ENCODE measurements around the gene ASF1B.
"Not testable (repeated sequence)": the region's sequence is repeated elsewhere in the genome, so short reads cannot be mapped to it uniquely, and the experiment has no call there.

The ASF1B gene

DNA sequence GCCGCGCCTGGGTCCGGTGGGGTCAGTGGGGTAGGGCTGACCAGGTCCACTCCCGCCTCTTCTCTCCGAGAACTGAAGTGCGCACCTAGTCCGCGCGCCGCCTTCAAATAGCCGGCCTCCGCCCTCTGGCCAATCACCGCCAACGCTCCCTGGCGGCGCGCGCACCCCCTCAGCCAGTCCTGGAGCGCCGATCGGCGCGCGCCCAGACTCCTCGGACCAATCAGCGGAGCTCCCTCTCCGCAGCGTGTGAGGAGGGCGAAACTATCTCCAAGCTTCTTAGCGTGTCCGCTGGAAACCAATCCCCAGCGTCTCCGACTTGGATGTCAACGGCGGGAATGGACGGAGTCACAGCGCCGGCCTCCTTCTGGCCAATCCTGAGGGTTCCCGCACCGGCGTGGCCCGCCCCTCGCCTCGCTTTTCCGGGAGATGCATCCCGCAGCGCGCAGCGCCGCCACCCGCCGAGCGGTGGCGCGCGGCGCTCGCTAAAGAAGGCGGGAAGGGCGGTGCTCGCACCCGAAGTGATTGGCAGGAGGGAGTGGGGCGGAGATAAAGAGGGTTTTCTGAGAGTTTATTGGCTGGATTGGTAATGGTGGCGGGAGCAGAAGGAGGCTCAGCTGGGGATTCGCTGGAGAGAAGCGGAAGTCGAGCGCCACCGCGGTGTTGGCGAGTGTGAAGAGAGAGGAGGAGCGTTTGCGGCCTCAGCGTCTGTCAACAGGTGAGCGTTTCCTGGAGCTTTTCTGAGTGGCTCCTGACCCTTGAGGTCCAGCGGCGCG is at the start of gene ASF1B:
TSS of gene ASF1B (minus strand) at position 81 of the 773 bp plus-strand sequence. CDS start 133 bp downstream, outside the sequence.
- DNase-seq (ENCODE audit: low read depth): peak; percentile 94

DNA sequence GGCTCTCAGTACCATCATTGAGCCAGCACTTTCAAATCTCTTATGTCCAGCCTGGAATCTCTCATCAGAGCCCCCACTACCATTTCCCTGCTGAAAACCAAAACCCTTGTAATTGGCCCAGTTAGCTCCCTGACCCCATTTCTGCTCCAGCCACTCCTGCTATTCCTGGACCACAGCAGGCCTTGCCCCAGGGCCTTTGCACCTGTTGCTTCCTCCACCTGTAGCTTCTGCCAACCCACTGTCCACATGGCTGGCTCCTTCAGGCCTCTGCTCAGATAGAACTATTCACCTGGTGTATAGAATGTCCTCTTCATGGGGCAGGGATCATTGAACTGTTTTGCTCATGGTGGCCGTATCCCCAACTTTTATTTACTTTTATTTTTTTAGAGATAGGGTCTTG is 49.3 kb upstream of the ASF1B start:
- DNase-seq (ENCODE audit: low read depth): not testable (repeated sequence)

DNA sequence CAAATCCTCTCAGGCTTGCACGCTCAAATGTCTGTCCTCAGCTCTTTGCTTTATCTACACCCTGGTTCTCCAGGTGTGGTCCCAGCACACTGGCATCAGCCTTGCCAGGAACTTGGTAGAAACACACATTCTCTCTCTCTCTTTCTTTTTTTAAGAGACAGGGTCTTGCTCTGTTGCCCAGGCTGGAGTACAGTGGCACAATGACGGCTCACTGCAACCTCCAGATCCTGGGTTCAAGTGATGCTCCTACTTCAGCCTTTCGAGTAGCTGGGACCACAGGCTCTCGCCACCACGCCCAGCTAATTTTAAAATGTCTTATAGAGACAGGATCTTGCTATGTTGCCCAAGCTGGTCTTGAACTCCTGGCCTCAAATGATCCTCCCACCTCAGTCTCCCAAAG is 48.8 kb upstream of the ASF1B start:
- DNase-seq (ENCODE audit: low read depth): no peak

GRCh38 chr19:14183741-14184350 is 47.5 kb upstream of the ASF1B start:
- no peak for DNase-seq (ENCODE audit: low read depth)

- no peak for DNase-seq (ENCODE audit: low read depth)
Measured at GRCh38 chr19:14182476-14182875, 46.1 kb upstream of the ASF1B start.

DNA sequence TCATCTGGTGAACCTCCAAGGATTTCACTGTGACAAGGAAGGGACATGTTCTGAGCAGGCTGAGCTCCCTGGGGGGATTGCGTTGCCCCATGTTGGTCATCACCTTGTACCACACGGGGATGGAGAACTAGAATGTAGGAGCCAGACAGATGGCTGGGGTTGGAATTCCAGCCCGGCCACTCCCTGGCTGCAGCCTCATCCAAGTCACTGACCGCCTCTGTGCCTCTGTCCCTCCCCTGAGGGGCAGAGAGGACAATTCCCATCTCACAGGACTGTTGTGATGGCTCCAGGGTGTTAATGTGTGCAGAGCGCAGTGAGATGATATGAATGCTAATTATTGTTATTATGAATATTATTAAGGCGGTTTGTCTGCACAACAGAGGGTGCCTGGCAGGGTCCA is 45.5 kb upstream of the ASF1B start:
- no peak for DNase-seq (ENCODE audit: low read depth)

DNA sequence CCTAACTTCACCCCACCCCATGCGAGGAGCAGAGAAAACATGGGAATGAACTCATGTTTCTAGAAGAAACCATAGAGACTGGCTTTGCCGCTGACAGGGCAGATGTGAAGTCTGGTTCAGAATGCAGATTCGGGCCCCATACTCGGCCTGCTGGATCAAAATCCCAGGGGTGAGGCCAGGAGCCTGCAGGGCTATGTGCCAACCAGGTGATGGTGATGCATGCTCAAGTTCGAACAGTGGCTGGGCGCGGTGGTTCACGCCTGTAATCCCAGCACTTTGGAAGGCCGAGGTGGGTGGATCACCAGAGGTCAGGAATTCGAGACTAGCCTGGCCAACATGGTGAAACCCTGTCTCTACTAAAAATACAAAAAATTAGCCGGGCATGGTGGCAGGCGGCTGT is 44.8 kb upstream of the ASF1B start:
- DNase-seq (ENCODE audit: low read depth): not testable (repeated sequence)

- DNase-seq (ENCODE audit: low read depth): no peak
Measured at GRCh38 chr19:14177496-14178074, 41.2 kb upstream of the ASF1B start.

- no peak for DNase-seq (ENCODE audit: low read depth)
Measured at GRCh38 chr19:14175351-14175792, 39.0 kb upstream of the ASF1B start.

GRCh38 chr19:14174883-14175282 is 38.5 kb upstream of the ASF1B start:
- DNase-seq (ENCODE audit: low read depth): no peak

- no peak for DNase-seq (ENCODE audit: low read depth)
Measured at GRCh38 chr19:14168993-14169392, 32.6 kb upstream of the ASF1B start.

GRCh38 chr19:14168259-14168972 is 32.0 kb upstream of the ASF1B start:
- no peak for DNase-seq (ENCODE audit: low read depth)

DNA sequence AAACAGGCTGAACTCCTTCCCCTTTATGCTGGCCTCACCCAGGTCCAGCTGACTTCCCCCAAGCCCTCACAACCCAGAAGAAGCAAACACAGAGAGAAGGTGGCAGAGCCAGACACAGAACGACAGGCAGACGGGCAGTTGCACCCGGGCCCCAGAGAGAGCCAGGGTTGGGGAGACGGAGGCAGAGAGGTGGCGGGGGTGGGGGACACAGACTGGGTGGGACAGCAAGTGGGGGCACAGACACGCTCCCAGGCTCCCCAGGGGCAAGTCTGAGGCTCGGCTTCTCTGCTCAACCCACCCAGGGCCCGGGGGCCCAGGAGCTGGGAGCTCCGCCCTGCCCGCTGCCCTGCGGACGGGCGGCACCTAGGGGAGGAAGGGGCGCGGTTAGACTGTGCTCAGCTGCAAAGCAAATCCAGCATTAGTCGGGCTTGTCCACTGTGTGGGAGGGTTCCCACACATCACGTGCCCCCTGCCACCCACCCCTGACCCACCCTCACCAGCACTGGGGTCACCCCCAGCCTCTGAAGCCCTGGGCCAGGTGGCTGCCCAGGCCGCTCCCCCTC is 31.3 kb upstream of the ASF1B start:
- DNase-seq (ENCODE audit: low read depth): no peak

DNA sequence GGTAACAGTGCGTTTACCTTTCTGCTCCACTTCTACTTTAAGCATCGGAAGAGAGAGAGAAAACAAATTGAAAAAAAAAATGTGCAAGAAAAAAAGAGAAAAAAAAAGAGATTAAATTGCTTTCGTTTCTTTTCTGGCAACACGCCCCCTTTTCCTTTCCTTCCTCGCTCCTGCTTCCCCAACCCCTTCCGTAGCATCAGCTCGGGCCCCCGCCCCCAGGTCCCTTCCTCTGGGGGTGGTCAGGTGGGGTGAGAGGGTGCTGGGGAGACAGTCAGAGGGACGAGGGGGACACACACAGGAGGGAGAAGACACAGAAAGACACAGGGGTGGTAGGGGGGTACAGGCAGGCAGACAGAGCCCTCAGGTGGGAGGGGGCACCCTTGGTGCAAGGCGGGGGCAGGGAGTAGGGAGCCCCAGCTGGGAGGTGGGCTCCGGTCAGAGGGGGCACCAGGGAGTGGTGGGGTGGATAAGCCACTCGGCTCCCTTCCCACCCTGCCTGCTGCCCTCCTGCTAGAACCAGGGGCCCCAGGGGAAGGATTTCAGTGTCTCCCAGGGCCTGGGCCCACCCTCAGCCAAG is 30.7 kb upstream of the ASF1B start:
- no peak for DNase-seq (ENCODE audit: low read depth)

DNA sequence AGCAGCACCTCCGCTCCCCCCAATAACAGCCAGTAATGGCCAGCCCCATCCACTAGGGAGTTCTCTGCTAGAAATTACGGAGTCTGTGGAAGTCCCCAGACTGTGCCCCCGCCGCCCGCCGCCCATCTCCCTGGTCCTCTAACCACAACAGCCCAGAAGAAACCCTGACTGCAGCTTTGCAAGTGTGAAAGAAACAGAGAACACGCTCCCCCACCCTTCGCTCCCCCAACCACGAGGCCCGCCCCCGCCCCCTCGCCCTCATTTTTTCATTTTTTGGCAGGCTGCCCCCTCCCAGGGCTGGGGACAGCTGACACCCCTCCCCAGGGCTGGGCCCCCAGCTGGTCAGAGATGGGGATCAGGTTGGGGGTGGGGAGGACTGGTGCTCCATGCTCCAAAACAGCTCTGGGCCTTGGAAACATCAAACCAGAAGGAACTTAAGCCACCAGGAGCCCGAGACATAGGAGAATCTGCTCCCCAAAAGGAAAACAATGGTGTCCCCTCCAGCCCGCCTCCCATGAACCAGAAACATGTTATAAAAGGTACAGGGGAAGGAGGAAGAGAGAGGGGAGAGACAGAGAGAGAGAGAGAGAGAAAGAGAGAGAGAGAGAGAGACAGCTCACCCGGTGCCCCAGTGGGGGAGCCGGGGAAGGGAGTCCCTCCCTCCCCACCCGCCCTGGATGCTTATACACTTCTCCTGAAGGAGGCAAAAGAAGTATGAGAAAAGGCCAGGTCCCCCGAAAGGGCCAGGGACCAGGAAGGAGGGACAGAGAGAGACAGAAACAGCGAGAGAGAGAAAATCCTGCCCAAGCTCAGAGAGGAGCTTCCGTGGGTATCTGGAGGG is 29.8 kb upstream of the ASF1B start:
- no peak for DNase-seq (ENCODE audit: low read depth)

GRCh38 chr19:14164724-14165493 is 28.5 kb upstream of the ASF1B start:
- no peak for DNase-seq (ENCODE audit: low read depth)

DNA sequence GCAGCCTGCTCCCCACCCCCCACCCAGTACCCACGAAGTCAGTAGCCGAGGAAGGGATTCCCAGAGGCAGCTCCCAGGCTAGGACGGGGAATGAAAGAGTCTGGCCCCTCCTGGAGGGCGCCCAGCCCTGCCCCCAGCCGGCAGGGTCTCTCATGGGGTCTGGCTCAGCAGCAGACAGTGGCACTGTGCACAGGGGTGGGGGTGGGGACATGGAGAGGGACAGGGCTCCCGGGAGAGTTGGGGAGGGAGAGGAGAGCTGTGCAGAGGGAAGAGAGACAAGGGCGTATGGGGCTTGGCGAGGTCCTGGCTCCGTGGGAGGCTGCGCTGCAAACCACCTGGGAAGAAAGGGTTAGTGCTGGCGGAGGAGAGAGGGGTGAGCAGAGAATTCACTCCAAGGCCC is 27.7 kb upstream of the ASF1B start:
- no peak for DNase-seq (ENCODE audit: low read depth)

- DNase-seq (ENCODE audit: low read depth): no peak
Measured at GRCh38 chr19:14162871-14163297, 26.5 kb upstream of the ASF1B start.

- DNase-seq (ENCODE audit: low read depth): no peak
Measured at GRCh38 chr19:14161305-14161704, 24.9 kb upstream of the ASF1B start.

- DNase-seq (ENCODE audit: low read depth): no peak
Measured at GRCh38 chr19:14160017-14160703, 23.8 kb upstream of the ASF1B start.
